GOT3 (cell line): ENCODE results near the gene SALL1.

Source experiments
- DNase-seq: peaks from one replicate; lab custom pipeline; 2025; ENCODE audit warnings: mixed read lengths; lab: John Stamatoyannopoulos, UW

Gene SALL1

DNA sequence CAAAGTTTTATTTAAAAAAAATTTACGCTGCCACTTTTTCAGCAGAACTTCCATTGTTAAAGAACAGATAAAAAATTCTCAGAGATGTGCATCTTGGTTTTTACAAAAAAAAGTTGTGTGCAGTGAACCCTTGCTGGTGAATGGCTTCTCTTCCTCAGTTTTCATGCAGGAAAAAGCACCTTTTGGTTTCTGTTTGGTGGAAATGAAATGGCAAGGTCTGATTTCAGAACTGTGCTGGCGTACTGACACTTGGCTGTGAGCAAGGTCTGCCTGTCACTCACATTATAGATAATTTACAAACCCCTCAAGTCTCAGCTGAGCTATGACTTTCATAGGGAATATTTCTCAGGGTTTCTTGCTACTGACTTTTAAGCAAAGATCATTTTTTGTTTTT is 5.7 kb upstream of the SALL1 start:
- no peak for DNase-seq

DNA sequence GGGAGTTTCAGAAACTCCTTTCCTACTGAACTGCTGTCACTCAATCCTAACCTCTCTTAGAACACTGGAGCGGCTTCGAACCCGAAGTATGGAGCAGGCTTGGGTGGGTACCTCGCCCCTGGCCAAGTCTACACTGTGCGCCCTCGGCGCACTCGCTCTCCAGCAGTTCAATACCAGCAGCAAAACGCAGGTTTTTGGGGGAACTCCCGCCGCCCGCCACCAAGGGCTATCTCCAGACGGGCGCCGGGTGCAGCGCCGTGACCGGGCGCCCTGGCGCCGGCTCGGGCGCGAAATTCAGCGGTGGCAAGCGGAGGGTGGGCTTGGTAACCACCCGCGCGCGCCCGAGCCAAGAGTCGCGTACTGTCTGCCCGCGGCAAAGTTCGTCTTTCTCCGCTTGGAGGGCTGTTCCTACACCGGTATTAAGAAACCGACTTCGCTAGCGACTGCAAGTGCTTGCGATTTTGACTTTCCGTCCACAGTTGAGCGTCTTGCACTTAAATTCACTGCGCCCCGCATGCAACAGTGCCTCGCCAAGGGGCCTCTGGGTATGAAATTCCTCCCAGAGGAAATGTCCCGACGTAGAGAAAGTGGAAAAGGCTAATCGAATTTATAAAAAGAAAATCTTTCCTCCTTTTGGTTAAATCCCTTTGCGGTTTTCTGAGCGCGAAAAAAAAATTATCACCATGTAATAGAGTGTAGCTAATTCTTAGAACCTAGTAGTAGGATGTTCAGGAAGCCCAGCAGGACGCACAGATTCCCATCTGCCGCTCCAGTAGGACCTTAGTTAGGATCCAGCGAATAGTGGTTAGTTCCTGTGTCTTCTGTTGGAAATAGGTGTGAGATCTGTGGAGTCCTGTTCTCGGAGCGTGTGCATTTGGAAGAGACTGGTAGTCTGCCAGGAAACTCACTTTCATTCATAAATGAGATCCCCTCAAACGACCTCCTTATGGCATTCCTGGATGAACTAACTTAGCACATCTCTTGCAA is 5.0 kb upstream of the SALL1 start:
- DNase-seq: no peak

DNA sequence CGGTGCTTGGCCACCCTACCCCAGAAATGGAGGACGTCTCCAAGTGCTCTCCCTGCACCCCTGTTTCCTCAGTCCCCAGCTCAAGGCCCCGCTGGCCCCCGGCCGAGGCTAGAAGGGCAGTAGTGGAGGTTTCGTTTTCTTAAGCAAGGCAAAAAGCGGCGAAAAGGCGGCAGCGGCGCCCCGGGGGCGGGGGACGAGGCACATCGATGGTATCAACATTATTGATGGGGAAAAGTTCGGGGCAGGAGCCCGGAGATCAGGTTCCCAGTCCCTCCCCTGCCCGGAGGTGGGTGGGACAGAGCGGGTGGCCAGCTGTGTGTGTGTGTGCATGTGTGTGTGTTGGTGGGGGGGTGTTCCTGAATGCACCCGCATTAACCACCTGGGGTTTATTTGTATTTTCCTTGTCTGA is 4.1 kb upstream of the SALL1 start:
- no peak for DNase-seq

DNA sequence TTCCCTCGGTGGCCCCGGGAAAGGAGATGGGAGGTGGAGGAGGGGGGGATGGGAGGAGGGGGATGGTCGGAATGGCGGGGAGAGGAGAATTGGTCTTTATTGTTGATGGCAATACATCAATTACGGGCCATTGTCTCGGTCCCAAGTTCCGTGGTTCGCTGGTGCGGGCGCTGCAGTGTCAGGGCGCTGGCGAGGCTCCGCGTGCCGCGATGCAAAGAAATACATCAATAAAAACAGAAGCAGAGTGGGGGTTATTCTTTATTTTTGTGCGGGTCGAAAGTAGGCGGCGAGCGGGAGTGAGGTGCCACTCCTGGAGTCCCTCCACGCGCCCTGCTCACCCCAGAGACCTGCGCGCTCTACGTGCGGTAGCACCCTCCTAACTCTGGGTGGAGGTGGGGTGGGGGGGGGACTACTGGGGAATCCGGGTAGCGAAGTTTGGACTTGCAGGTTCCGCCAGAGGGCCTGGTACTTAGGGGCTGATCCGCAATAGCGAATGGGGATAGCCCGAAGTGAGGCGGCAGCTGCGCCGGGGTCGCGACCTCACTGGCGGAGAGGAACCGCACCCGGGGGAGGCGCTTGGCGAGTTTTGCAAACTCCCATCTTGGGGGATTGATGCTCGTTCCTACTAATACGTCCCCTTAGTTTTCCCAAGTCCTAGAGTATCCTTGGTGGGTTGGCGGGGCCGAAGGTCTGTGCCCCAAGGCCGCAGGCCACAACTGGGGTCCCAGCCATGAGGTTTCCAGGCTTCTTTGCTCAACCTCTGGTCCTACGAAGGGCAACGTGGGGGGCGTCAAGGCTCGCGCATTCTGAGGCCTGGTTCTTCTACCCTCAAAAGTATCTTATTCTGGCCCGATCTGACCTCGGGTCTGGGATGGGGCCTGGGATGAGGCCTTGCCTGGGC is 3.5 kb upstream of the SALL1 start:
- no peak for DNase-seq

DNA sequence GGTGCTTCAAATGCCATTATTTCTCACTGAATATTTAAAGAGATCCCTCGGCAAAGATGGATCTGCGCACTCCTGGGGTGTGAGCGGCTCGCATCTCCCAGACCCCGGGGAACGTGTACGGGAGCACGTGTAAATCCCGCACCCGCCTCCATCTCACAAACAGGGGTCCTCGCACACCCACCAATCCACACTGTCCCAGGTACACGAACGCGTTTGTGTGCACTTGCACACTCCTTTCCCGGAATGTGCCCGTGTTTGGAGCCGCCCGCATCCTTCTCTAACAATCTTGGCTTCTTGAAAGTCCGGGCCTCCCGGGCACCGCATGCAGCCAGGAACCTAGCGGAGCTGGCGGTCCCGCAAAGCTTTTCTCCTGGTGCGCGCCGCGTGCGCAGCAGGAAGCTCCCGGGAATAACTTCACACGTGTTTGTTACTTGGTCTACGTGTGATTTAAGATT is 2.5 kb upstream of the SALL1 start:
- no peak for DNase-seq

DNA sequence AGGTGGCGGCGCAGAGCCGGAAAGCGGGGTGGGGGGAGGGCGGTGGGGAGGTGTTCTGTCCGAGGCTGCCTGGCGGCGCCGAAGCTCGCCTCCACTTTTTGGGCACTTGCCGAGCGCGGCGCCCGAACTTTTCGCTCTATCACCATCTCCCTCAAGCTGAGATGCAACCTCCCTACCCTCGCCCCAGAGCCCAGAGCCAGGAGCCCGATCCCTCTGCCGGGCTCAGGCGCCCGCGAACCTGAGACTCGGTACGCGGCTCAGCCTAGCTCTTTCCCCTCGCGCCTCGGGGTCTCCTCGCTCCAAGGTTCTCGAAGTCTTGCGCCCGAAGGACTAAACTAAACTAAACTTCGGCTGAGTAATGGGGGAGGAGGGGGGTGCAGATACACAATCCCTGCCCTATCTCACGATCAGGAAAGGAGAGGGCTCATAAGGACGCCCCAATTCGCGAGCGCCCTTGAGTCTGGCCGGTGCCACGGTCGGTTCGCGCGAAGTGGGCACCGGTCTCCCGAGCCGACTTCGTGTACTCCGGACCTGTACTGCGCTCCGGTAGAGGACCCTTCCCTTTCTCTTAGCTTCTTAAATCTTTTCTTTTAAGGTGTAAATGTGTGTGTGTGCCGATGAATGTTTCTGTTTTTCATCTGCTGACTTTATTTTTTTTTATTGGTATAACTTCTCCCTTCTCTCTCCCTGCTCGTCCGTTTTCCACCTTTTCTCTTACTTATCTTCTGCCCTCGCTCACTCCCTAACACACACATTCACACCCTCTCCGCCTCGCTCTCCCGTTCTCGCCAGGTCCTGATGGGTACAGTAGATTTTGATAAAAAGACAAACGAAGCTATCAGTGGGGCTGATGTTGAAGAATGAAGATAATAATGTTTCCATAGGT is 1.9 kb upstream of the SALL1 start:
- no peak for DNase-seq

DNA sequence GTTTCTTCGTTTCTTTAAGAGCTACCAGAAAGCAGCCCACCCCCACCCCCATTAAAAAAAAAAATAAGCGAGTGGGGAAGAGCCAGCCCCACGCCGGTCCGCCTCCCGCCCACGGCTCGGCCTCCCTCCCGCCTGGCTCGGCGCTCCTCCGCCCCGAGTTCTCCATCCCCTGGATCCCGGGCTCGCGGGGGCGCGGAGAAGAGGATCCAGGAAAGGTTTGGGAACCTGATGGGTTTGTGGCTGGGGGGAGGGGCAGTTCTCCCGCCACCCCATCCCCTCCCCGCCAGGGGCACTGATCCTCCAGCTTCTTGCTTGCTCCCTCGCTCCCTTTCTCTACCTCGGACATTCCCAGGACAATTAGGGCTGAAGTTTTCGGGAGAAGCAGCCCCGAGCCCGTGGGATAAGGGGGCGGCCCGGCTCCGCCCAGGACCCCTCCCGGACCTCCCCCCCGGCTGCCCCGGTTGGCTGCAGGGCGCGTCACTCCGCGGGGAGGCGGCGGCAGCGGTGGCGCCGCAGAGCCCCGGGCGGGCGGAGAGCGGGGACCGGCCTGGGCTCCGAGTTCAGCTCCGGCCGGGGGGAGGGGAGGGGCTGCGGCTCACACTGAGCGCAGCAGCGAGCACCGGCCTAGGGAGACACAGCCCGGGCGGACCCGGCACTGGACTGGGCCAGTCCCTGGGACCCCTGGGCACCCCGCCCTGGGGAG is 1.0 kb upstream of the SALL1 start:
- peak; percentile 61 for DNase-seq

DNA sequence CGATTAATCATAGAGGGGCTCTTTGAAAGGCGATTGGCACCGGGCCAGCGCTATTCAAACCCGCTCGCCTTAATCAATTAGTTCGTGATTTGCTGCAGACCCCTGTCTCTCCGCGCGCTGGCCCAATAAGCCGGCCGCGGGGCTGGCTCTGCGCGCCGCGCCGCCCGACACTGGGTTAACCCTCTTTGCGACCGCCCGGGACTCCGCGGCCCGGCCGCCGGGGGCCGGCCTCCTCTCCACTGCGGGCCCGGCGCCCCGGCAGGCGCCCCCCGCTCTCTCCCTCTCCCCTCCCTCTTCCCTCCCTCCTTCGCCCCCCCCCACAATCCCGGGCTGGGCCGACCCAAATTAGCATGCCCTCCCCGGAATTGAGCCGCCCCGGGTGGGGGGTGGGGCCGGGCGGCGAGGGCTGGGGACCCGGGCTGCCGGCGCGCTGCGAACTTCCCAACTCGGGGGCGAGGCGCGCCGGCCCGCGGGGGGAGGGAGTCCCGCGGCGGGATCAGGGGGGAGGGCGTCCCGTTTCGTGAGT is 428 bp upstream of the SALL1 start:
- peak; percentile 48 for DNase-seq

DNA sequence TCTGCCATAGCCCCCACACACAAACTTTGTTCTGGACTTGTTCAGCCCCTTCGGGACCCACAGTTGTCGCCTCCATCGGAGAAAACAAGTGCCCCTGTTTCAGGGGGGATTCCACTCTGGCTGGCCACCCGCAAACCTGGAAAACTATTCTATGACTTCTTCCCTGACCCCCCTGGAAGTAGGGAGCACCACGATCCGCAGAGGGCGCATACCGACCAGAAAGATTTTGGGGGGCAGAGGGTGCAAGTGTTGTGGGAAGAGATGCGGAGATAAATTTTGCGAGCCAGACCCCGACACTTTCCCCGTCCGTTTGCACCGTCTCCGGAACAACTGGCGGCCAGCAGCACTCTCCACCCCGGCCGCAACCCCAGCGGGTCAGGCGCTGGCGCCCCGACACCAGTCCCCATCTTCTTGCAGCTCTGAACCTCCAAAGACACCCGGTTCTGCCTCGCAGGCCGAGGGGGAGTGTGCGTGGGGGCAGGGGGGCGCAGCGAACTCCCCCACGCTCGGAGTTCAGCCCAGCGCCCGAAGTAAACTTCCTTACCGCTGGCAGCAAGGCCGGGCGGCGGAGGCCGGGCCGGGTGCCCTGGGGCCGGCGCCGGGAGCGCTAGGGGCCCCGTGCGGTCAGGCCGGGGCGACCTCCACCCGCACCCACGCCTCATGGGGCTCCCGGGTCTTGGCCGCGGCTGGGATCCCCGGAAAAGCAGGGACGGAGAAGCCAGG is 744 bp downstream of the SALL1 start:
- no peak for DNase-seq

DNA sequence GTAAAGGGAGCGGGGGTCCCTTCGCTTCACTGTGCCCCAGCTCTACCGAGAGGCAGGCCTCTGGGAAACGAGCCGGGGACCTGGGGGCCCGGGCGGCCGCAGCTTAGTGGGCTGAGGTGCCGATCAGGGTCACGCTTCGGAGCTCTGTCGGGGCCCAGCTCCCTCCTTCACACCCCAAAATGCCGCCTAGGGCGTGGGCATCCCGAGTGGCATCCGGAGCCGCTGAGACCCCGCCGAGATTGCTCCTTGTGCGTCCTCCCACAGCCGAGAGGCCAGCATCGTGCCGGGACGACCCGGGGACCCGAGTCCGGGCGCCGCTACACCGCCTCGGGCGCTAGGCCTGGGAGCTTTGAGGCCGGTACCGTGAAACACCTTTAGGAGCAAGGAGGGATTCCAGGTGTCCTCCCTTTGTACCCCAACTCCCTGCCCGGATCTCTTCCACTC is 1.3 kb downstream of the SALL1 start:
- DNase-seq: no peak

DNA sequence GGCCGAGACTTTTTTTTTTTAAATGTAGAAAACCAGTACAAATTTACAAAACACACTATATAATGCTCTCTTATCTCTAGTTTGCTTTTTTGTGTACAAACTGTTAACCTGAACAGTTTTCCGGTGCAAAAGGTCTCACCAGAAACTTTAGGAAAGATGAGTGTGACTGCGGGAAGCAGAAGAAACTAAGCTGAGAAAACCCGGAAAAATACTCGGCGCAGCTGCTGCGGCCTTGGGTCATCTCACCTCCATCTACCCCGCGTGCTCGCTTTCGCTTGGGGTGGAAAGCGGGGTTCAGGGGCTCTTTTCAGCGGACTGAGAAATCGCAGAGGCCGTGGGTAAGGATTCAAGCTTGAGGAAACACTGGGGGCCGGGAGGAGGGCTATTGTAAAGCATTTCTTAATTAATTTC is 1.8 kb downstream of the SALL1 start:
- no peak for DNase-seq

DNA sequence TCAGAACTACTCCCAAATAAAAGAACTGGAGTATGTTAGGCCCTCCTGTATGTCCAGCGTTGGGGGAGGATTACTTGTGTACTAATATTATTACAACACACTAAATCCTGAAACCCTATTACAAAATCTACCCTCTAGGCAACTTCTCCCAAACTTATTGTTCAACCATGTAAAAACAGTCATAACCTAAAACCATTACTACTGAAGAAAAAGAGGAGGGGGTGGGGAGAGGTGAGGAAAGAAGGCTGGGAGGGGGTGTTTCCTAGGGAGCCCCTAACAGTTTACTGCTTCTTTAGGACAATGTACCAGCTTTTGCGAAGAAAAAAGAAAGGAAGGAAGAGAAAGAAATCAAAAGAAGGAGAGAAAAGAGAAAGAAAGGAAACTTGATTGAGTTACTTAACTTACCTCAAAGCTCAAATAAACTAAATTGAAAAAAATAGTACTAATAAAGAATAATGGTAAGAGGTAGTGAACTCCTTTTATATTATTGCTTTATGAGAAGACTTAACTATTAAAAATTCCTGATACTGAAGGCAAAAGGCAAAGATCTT is 2.3 kb downstream of the SALL1 start:
- no peak for DNase-seq

DNA sequence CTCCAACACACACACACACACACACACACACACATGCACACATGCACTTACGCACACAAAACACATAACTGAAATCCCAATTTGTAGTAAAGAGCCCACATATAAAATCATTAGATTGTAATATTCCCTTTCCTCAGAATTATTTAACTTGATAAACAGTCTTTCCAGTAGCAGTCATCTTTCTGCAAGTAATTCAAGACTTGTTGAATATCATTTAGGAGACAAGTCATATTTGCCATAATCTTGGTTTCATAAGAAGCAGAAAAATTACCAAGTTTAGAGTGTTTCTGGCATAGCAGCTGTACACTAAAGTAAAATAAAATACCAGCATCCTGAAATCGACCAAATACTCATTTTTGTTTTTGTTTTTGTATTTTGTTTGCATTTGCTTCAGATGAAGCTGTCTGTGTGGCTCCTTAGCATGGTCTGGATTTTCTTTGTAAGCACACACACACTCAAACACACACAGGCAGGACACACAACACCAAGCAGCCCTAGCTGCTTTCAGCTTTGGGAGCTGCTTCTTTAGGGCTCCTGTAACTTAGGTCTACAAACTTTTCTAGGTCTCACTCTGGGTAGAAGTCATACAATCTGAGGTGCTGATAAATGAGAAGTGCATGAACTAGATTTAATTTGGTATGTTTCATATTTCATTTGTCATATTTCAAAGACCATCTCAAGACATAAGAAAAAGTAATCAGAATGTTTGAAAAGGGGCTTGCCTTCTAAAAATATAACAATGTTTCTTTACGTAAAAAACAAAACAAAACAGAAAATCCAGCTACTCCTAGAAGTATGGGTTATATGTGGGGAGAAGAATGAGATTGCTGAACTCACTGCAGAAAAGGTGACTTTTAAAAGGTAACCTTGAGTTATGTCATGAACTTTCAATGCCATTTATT is 3.0 kb downstream of the SALL1 start:
- DNase-seq: no peak

DNA sequence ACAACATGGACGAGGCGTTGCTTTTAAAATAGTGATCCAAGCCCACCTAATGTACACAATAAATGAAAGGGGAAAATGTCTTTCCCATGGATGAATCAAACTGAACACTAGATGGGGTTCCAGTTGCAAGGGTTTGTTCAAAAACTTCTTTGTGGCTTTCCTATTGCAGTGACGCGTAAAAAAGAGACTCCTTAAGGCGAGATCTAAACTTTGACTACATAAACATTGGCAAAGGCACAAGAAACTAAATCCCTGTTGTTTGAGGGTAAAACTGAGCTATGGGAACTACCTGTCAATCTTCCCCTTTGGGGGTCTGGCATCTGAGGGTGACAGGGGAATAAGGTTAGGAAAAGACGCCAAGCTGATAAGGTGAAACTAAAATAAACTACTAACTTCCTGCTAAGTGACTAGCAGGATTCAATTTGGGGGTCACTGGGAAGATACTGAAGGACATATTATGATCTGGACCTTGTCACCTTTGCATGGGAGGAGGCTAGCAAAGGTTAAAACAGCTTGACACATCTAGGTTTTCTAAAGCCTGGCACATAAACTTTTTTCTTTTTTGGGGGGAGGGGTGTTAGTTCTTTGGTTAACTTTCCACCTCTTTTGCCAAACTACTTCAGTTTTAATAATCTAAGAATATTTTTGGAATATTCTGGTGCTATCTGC is 4.7 kb downstream of the SALL1 start:
- DNase-seq: no peak

DNA sequence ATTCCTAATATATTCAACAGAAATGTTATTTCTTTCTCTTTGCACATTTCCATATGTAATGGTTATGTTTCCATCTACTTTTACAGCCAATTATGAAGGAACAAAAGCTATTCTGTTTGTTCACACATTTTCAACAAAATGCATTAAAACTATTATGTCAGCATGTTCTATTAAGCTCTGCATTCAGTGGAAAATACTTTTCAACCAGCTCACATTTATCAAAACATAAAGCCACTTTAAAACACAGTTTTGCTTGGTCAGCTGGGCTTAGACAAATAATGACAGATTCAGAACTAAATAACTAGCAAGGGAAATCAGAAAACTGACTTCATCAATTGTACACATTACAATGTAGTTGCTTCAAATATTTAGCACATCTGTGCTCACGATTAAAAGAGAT is 6.9 kb downstream of the SALL1 start:
- no peak for DNase-seq

DNA sequence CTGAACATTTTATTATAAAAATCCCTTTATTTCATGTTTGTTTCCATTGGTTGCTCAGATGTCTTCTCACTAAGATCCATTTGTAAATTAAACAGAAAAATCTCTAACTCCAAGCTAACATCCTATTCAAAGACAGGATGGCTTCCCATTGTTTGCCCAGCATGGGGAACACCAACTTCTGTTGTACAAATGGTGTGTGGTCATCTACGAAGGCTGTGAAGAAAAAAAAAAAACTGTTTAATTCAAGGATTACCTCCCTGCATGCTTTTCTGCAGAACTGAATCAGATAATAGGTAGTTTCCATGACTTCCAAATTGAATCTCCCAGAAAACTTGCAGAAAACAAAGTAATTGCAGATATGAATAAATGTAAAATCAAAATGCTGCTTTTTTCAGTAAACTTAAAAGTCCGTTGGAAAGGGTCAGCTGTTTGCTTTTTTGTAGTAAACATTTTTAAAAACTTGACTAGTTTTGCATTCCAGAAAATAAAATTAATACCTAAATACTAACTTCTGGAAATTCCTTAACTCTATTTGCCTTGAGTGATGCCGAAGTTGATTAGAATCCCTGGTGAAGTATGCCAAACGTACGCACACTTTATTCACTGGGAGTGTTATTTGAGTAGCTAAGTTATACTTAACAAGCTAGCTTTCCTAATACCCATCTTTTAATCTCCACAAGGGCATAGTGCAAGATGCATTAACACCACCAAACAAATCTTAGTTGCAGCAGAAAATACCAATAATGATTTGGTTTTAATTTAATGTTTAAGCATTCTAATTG is 7.7 kb downstream of the SALL1 start:
- no peak for DNase-seq

DNA sequence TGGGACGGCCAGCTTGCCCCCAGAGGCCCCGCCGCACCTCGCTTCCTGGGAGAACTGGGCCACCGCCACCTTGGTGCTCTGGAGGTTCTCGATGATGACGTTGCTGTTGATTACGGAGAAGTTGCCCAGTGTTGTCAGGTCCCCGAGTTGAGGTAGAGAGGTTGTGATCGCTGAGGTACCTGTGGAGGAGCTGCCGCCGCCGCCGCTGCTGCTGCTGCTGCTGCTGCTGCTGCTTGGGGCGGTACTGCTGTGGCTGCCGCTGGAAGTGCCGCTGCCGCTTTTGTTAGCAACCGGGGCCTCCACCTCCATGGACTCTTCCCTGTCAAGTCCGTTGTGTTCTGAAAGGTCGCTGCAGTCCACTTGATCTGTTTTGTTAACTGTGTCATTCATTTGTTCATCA is 9.5 kb downstream of the SALL1 start:
- no peak for DNase-seq
